Amniotic stem cell (primary cell): ENCODE data around the gene APP.

Source experiments
- DNase-seq: peaks from one replicate; lab custom pipeline; 2025; lab: John Stamatoyannopoulos, UW

Gene APP

GRCh38 chr21:26170471-26171257 lies at the start of gene APP:
Gene APP (minus strand): TSS chr21:26170770. CDS start chr21:26170620, 150 bp downstream.
- DNase-seq = peak; percentile 59

GRCh38 chr21:26212220-26212619 lies 41.6 kb upstream of the APP start:
- DNase-seq = no peak

- DNase-seq = no peak
Observed at GRCh38 chr21:26210614-26211013, 40.0 kb upstream of the APP start.

GRCh38 chr21:26207021-26207420 lies 36.5 kb upstream of the APP start:
- no peak for DNase-seq

GRCh38 chr21:26199456-26199855 lies 28.9 kb upstream of the APP start:
- DNase-seq = peak; percentile 6

GRCh38 chr21:26195708-26196107 lies 25.1 kb upstream of the APP start:
- DNase-seq = no peak

- peak; percentile 30 for DNase-seq
Observed at GRCh38 chr21:26194811-26195251, 24.3 kb upstream of the APP start.

- no peak for DNase-seq
Observed at GRCh38 chr21:26194326-26194725, 23.8 kb upstream of the APP start.

- no peak for DNase-seq
Observed at GRCh38 chr21:26191609-26192008, 21.0 kb upstream of the APP start.

- no peak for DNase-seq
Observed at GRCh38 chr21:26188422-26188821, 17.9 kb upstream of the APP start.

- DNase-seq = no peak
Observed at GRCh38 chr21:26185446-26185845, 14.9 kb upstream of the APP start.

- DNase-seq = no peak
Observed at GRCh38 chr21:26185021-26185420, 14.5 kb upstream of the APP start.

- no peak for DNase-seq
Observed at GRCh38 chr21:26179501-26179900, 8.9 kb upstream of the APP start.

GRCh38 chr21:26177746-26178426 lies 7.3 kb upstream of the APP start:
- DNase-seq = no peak

- DNase-seq = no peak
Observed at GRCh38 chr21:26177187-26177586, 6.6 kb upstream of the APP start.

- DNase-seq = no peak
Observed at GRCh38 chr21:26171258-26172100, 909 bp upstream of the APP start.

GRCh38 chr21:26169611-26170470 lies 729 bp downstream of the APP start:
- no peak for DNase-seq

- DNase-seq = peak; percentile 57
Observed at GRCh38 chr21:26169061-26169610, 1.4 kb downstream of the APP start.

- no peak for DNase-seq
Observed at GRCh38 chr21:26168371-26168770, 2.2 kb downstream of the APP start.

GRCh38 chr21:26167593-26167992 lies 3.0 kb downstream of the APP start:
- no peak for DNase-seq

- no peak for DNase-seq
Observed at GRCh38 chr21:26165331-26165730, 5.2 kb downstream of the APP start.
